GM18498 (cell line): Measurements from ENCODE around the gene PPM1J.
"Not testable (repeated sequence)": the region's sequence is repeated elsewhere in the genome, so short reads cannot be mapped to it uniquely, and the experiment has no call there.

Source experiments
- ATAC-seq: cut with Tn5 transposase; IDR thresholded peaks from one replicate; pipeline ENCODE4 v1.9.1; 2021; ENCODE audit warnings: mild to moderate bottlenecking, moderate library complexity; ENCODE audit not compliant: unreplicated experiment

PPM1J gene

DNA sequence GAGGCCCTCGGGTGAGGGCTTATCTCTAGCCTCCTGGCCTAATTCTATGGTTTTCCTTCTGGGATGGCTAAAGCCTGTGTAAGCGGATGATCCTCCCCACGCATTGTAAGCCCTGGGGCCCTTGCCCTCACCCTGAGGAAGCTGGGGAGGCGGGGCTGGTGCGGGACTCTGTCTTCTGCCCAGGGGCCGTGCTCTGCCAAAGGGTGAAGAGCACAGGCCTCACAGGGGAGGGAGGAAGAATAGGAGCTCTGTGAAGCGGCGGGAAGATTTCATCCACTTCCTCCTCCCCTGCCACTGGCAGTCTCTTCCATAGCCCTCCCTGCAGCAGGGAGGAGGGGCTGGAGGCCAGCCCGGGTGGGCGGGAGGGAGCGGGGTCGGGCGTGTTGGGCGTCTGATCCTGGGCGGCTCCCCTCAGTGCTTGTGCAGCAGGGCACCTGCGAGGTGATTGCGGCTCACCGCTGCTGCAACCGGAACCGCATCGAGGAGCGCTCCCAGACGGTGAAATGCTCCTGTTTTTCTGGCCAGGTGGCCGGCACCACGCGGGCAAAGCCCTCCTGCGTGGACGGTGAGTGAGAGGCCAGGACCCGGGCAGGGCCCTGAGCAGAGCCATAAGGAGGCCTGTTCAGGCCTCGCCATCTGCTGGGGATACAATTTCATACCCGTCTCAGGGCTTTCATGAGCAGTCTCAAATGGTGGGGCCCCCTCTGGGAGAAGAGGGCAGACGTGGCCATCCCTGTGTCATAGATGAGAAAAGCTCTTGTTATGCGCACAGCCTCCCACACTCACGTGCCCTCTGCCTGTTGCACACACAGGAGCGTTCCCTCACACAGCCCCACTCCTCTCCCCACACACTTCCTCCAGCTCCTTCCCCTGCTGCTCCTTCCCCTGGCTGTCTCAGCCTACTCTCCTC, 7.7 kb upstream of the PPM1J start:
- ATAC-seq, result no peak

DNA sequence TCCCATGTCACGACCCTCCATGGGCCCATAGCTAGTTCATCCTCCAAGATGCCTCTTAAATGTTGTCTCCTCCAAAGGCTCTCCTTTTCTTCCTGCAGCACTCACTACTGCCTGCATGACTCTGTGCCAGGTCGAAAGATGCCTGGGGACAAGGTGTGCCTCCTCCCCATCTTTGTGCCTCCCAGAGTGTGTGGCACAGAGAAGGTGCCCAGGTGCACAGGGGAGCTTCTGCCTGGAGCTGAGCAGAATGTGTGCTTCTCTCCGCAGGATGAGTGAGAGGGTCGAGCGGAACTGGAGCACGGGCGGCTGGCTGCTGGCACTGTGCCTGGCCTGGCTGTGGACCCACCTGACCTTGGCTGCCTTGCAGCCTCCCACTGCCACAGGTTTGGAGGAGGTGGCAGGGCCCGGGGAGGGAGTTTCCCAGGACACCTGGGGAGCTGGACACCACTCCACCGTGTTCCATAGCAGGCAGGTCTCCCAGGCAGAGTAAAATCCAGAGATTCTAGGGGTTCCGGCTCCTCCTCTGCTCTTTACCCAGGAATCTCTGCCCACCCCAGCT, 6.9 kb upstream of the PPM1J start:
- ATAC-seq, result no peak

DNA sequence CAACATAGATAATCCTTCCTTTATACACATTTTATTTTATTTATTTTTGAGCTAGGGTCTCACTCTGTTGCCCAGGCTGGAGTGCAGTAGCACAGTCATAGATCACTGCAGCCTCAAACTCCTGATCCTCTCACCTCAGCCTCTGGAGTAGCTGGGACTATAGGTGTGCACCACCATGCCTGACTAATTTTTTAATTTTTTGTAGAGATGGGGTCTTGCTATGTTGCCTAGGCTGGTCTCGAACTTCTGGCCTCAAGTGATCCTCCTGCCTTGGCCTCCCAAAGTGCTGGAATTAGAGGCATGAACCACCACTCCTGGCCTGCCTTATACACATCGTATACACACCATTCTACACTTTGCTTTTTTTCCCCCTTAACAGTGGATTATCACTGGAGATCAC, 6.2 kb upstream of the PPM1J start:
- not testable (repeated sequence) for ATAC-seq

DNA sequence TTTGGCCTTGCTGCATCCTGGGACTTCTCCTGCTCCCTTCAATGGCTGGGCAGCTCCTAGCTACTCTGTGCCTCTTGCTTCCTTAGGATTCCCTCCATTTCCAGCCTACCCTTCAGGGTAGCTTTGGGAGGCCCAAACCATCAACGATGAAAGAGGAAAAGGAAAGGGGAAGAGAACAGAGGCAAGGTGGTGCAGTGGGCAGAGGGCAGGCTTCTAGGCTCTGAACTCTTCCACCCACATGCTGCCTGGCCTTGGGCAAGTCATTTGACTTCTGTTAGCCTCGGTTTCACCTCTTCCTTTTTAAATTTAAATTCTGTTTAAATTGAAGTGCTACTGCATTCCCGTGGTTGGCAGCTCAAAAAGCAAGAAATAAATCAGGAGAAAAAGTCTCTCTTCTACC, 5.7 kb upstream of the PPM1J start:
- no peak for ATAC-seq

DNA sequence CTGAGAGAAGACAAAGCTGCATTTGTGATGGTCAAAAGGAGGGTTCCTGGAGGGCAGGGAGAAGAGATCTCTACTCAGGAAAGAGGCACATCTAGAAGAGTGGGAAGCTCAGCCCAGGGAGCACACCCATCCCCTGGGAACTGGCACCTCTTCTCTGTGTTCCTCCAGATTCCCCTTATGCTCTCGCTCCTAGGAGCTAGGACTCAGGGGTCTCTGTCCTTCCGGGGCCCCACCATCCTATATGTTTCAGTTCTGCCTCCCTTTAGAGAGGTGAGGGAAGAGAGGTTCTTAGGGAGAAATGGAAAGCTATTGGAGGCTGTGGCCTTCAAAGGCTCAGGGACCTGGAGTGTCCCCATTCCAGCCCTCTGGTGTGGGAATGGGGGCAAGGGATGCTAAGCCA, 4.6 kb upstream of the PPM1J start:
- ATAC-seq, result no peak

DNA sequence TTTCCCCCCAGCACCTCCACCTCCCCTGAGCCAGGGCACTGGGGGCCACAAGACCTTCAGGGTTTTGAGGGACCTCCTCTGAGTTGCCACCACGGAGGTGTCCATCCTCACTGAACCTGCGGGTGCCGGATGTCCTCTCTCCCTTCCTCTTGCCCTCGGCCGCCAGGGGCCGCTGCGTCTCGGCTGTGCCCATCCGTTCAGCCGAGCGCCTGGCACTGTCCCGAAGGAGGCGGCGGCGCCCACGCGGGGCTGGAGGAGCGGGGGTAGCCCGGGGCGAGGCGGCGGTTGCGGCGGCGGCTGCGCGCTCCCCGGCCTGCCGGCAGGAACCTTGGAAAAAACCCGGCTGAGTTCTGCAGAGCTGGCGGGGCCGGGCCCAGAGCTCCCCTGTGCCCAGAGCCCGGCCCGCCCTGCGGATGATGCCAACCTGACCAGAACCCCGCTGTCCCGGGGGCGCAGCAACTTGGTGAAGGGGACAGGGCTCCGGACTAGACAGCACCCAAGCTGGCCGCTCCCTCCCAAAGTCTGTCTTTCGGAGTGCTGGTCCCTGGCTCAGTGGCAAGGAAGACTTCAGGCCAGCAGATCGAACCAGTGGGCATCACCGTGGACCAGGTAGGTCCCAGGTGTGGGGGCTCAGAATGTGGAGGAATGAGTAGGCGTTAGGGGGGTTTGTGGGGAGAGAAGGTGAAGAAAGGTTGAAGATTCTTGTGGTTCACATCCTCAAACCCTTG, 3.7 kb upstream of the PPM1J start:
- ATAC-seq, result peak; percentile 19

DNA sequence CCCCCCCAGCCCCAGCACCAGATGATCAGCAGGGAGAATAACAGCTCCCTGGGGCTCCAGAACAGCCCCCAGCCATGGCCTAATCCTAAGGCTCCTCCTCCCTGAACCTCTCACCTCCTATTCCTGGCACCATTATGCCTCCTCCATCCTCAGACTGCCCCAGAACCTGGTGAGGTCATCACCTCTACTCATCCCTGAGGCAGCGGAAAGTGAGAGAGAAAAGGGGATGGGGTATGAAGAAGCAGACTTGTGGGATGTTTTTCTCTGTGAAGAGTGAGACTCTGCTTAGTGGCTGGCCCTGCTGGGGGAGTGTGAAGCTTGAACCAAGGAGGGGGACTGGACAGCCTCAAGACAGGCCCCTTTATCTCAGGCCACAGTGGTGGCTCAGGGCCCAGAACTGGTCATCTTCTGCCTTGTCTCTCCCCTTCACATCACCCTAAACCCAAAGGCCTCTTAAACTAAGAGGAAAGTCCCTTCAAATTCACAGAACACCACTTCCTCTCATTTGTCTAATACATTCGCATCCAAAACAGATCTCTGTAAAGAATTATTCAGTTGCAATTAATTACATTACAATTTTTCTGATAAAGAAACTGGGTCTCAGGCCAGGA, 2.2 kb upstream of the PPM1J start:
- ATAC-seq, result no peak

DNA sequence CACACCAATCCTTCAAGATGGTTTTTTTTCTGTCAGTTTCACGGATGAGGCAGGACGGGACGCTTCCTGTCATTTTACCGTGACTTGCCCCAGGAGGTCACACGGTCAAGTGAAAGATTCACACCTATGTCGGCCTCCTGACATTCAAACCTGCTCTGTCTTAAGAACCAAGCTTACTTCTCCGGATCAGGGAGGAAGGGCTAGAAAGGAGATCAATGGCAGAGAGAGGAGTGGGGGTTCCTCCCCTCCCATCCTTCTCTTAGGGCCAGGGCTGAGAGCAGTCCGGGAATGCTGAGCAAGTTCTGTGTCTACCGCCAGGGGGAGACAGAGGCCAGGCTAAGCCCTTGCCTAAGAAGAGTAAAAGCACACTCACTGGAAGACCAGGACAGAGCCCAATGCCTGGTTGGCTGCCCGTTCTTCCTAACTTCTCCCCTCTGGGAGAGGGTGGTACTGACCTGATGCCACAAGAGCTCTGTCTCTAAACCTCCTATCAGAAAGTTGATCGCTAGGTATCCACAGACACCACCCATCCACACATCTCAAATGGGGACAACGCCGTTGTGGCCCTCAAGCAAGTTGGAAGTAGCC, 1.1 kb upstream of the PPM1J start:
- ATAC-seq, result peak; percentile 19

DNA sequence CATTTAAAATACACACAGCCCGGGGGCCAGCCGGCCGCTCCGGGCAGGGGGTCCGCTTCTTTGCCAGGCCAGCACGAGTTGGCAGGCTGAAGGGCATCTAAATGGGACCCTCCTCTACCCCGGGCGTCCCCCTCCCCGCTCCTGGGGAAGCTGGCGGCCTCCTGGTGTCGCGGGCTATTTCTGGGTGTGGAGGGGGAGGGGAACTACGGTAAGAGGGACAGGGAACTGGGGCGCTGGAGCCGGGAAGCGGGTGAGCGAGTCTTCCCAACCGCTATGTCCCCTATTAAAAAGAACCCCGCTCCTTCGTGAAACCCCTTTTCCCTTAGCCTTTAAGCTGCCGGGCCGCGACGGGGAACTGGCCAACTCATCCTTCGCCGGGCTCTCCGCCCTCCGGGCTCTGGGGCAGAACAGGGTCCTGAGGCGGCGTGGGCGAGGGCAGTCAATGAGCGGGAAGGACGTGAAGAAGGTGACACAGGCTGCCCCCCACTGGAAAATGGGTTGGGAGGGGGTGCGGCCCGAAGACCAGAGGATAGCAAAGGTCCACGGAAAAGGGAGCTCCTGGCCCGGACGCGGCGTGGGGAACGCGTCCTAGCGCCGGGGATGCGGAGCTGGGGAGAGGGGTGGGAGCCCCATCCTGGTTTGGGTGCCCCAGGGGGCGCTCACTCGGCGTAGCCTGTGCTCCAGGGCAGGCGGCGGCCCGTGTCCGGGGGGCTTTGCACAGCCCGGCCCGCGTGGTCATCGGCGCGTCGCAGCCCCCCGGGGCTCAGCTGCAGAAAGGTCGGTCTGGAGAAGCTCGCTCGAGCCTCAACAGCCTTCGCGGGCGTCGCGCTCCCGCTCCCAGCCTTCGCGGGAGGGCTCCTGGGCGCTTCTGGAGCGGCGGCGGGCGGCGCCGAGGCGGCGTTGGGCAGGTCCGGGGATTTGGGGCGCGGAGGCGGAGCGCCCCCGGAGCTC, 544 bp downstream of the PPM1J start:
- ATAC-seq, result peak; percentile 1

DNA sequence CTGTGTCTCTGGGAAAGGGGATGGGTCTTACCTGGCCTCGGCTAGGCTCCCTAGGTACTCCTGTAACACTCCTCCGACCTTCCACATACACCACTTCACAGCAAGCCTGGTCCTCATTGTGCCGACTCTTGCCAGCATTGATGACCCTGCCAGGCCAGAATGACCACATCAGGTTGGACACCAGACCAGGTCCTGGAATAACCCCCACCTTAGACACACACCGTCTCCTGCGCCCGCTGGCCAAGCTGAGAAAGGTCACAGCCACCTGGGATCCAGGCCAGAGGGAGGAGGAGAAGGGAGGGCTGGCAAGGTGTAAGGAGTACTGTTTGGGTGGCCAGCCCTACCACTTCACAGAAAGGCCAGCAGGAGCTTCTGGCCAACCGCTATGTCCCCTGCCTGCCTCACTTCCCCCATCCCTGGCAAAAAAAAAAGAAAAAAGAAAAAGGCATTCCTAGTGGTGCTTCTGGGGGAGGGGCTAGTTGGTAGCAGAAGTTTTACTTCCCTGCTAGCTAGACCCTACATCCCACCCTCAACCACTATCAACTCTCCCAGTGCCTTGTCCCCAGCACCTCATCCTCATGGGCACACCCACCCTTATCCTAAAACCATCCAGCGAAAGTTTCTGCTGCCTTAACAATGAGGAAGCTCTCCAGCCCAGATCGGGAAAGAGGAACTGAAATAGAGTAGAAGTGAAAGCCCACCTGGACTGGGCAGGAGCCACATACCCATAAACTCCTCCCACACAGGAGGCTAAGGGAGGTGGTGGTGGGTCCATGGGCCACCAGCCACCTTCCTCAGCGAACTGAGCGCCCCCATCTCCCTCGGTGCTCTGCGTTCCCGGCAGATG, 1.4 kb downstream of the PPM1J start:
- ATAC-seq, result peak; percentile 27

DNA sequence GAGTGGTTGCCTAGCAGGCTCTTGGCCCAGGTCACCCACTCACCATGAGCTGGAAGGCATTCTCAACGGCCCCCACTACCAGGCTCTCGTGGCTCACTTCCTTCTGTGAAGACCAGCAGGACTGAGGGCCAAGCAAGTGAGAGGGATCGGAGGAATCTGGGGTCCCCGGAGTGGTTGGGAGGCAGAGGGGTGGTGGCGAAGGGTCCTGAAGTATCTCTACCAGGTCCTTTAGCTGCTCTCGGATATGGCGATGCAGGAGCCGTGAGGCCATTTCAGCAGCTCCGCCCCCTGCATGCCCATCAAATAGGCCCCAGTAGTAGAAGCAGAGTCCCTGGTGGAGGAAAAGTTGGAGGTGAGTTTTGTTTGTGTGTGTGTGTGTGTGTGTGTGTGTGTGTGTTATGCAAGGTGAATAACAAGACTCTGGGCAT, 2.4 kb downstream of the PPM1J start:
- ATAC-seq, result no peak

DNA sequence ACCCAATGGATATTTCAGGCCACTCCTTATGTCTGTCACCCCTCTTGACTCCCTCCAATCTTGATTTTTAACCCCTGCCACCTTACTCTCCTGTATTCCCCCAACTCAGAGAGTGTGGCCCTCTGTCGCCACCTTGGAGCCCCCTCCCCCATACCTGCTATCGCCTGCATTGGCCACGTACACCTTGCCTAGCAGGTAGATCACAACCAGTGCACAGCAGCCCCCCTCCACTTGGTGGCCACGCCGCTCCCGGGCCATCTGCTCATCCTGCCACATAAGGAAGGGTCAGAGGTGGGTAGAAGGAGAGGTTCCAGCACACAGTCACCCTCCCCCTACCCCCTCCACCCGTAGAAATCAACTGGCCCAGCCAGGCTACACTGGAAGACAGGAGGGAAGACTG, 2.9 kb downstream of the PPM1J start:
- ATAC-seq, result no peak

DNA sequence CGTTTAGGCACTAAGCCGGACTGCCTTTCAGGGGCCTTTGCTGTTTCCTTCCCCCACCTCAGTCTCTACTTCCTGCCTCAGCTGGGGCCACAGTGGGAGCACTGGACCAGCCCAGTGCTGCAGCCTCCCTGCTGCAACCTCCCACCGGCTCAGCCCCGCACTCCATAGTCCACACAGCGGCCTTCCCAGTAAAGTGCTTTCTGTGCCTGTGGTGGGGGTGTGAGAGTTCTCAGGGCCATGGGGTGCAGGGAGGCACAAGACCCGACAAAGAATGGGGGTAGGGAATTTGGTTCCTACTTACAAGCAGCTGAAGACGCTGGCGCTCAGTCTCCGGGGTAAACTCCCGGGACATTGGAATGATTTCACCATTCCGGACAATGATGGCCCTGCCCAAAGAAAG, 3.5 kb downstream of the PPM1J start:
- no peak for ATAC-seq

DNA sequence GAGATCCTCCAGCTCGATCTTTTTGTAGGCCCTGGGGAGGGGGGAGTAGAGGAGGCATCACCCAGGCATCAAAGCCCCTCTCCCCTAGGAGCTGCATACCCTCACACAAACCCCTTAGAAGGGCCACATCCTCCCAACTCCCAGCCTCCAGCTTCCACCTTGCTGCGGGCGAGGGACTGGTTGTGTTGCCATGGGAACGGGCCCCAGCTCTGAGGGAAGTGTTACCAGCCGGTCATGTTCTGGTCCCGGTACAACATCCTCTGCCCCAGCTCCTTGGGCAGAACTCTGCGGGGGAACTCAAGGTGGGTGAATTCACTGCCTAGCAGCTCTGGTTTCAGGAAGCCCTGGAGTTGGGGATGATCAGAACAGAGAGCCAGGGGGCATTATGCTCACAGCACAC, 4.1 kb downstream of the PPM1J start:
- ATAC-seq, result no peak

DNA sequence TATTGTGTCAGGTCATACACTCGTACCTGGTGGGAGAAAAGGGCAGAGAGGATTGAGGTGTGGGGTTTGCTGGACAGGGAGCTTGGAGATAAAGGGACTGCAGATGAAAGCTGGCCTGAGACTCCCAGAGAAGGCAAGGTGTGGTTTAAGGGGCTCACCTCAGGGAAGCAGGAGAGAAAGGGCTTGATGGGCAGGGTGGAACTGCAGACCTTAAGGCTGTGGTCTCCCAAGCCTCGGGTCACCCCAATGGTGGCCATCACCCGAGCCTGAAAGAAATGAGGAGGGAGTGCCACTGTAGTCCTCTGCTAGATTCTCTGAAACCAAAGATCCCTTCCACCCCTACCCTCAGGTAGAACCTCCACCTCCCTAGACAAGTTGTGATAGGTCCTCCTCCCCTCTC, 4.5 kb downstream of the PPM1J start:
- ATAC-seq, result no peak

DNA sequence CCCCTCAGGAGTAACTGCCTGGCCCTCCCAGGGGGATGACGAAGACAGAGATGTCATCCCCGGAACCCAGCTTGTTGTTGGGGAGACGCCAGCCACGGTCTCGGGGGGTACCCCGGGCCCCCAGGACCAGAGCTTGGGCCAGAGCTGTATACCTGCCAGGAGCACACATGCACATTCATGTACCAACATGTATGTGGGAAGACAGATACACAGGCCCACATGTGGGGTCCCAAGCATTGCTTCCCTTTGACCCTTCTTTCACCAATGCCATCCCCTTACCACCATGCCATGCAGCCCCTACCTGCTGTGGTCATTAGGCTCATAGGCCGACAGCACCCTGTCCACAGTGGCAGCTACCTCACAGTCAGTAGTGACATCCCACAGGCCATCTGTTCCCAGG, 5.0 kb downstream of the PPM1J start:
- ATAC-seq, result no peak

DNA sequence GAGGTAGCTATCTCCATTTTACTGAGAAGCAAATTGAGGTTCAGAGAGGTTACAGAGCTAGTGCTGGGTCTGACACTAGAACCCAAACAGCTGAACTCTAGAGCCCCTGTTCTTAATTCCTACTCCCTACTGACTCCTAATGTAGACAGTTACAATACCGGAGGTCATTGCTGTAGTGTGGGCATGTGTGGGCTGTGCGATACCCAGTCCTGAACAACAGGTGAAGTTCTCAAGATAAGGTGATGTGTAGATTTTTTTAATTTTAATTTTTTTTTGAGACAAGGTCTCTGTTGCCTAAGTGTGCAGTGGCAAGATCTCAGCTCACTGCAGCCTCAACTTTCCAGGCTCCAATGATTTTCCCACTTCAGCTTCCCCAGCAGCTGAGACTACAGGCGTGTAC, 6.6 kb downstream of the PPM1J start:
- ATAC-seq, result no peak

DNA sequence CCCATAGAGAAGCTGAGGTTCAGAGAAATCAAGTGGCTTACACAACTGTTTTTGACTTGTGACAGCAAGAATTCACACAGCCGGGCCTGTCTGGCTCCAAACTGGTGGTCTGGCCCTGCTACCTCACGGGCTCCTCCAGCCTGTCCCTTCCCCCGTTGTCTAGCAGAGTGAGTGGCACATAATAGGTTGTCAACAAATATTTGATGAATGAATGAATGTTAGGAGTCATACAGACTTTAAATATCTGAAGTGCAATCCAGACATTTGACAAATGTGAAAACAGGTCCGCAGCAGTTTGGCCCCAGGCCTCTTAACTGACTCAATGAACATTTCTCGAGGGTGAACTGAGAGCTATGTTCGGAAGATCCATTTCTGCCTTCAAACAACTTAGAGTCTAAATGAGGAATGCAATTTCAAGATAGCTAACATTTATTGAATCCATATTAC, 7.1 kb downstream of the PPM1J start:
- ATAC-seq, result no peak
